ENCODE results near the gene OSBPL5.
"Not testable (repeated sequence)": the region's sequence is repeated elsewhere in the genome, so short reads cannot be mapped to it uniquely, and the experiment has no call there.

Gene OSBPL5

GRCh38 chr11:3089236-3090061 lies 75.7 kb downstream of the OSBPL5 start:
- in situ Hi-C loops (cut with MboI; ENCODE audit: low sequenced_read_pairs) = loop anchor here (10.0 kb wide), 1 partner anchor 55 kb away; no protein-coding TSS in a partner anchor

GRCh38 chr11:3088806-3089205 lies 76.3 kb downstream of the OSBPL5 start:
- in situ Hi-C loops (cut with MboI; ENCODE audit: low sequenced_read_pairs) = no loop called here

- in situ Hi-C loops (cut with MboI; ENCODE audit: low sequenced_read_pairs) = no loop called here
These were observed 77.0 kb downstream of the OSBPL5 start for GRCh38 chr11:3087821-3088800.

- in situ Hi-C loops (cut with MboI; ENCODE audit: low sequenced_read_pairs) = no loop called here
These were observed 77.7 kb downstream of the OSBPL5 start for GRCh38 chr11:3087373-3087772.

- in situ Hi-C loops (cut with MboI; ENCODE audit: low sequenced_read_pairs) = no loop called here
These were observed 78.4 kb downstream of the OSBPL5 start for GRCh38 chr11:3086671-3087150.

- in situ Hi-C loops (cut with MboI; ENCODE audit: low sequenced_read_pairs) = no loop called here
These were observed 79.0 kb downstream of the OSBPL5 start for GRCh38 chr11:3086114-3086513.

GRCh38 chr11:3085052-3085451 lies 80.1 kb downstream of the OSBPL5 start:
- in situ Hi-C loops (cut with MboI; ENCODE audit: low sequenced_read_pairs) = no loop called here

- in situ Hi-C loops (cut with MboI; ENCODE audit: low sequenced_read_pairs) = no loop called here
These were observed 81.8 kb downstream of the OSBPL5 start for GRCh38 chr11:3083321-3083720.

- in situ Hi-C loops (cut with MboI; ENCODE audit: low sequenced_read_pairs) = no loop called here
These were observed 83.7 kb downstream of the OSBPL5 start for GRCh38 chr11:3081386-3081751.

GRCh38 chr11:3080733-3081385 lies 84.3 kb downstream of the OSBPL5 start:
- in situ Hi-C loops (cut with MboI; ENCODE audit: low sequenced_read_pairs) = no loop called here

GRCh38 chr11:3080104-3080503 lies 85.0 kb downstream of the OSBPL5 start:
- in situ Hi-C loops (cut with MboI; ENCODE audit: low sequenced_read_pairs) = no loop called here

- in situ Hi-C loops (cut with MboI; ENCODE audit: low sequenced_read_pairs) = no loop called here
These were observed 87.2 kb downstream of the OSBPL5 start for GRCh38 chr11:3077846-3078440.

GRCh38 chr11:3077189-3077836 lies 87.8 kb downstream of the OSBPL5 start:
- in situ Hi-C loops (cut with MboI; ENCODE audit: low sequenced_read_pairs) = no loop called here

GRCh38 chr11:3074912-3075589 lies 90.1 kb downstream of the OSBPL5 start:
- in situ Hi-C loops (cut with MboI; ENCODE audit: low sequenced_read_pairs) = no loop called here

GRCh38 chr11:3073029-3073435 lies 92.1 kb downstream of the OSBPL5 start:
- in situ Hi-C loops (cut with MboI; ENCODE audit: low sequenced_read_pairs) = no loop called here

- in situ Hi-C loops (cut with MboI; ENCODE audit: low sequenced_read_pairs) = no loop called here
These were observed 95.7 kb downstream of the OSBPL5 start for GRCh38 chr11:3069425-3069824.

GRCh38 chr11:3066308-3066707 lies 98.8 kb downstream of the OSBPL5 start:
- in situ Hi-C loops (cut with MboI; ENCODE audit: low sequenced_read_pairs) = not testable (repeated sequence)

- in situ Hi-C loops (cut with MboI; ENCODE audit: low sequenced_read_pairs) = not testable (repeated sequence)
These were observed 100.4 kb downstream of the OSBPL5 start for GRCh38 chr11:3064709-3065108.

- in situ Hi-C loops (cut with MboI; ENCODE audit: low sequenced_read_pairs) = not testable (repeated sequence)
These were observed 101.2 kb downstream of the OSBPL5 start for GRCh38 chr11:3063876-3064275.

- in situ Hi-C loops (cut with MboI; ENCODE audit: low sequenced_read_pairs) = not testable (repeated sequence)
These were observed 101.7 kb downstream of the OSBPL5 start for GRCh38 chr11:3063432-3063831.

Data from HL-60/S4 (cell line).